Measurements from ENCODE around the gene HPS5.

The HPS5 gene

GRCh38 chr11:18321969-18322711, at the start of gene HPS5, which contains the start of gene GTF2H1:
Gene HPS5 (minus strand): TSS chr11:18322140. CDS start chr11:18317858, 4,282 bp downstream.
Gene GTF2H1 (plus strand): TSS chr11:18322567. CDS start chr11:18333075, 10,508 bp downstream.
- peak; percentile 99 for DNase-seq (ENCODE audit: low read depth)
- H3K4me3 ChIP-seq (ENCODE audit: control insufficient read depth, low read depth, low read length), result peak within 1 kb of the TSS; percentile 78
- no peak for TF ChIP-seq CTCF (conservative IDR thresholded peaks at IDR 0.05; ENCODE audit: control insufficient read depth, insufficient read depth, low read depth, low read length)

- no peak for TF ChIP-seq CTCF (conservative IDR thresholded peaks at IDR 0.05; ENCODE audit: control insufficient read depth, insufficient read depth, low read depth, low read length)
- no peak overlapping the region for H3K4me3 ChIP-seq (ENCODE audit: control insufficient read depth, low read depth, low read length)
- DNase-seq (ENCODE audit: low read depth), result no peak
Measured at GRCh38 chr11:18371279-18371678, 49.3 kb upstream of the HPS5 start.

- no peak for TF ChIP-seq CTCF (conservative IDR thresholded peaks at IDR 0.05; ENCODE audit: control insufficient read depth, insufficient read depth, low read depth, low read length)
- no peak for DNase-seq (ENCODE audit: low read depth)
- H3K4me3 ChIP-seq (ENCODE audit: control insufficient read depth, low read depth, low read length), result no peak overlapping the region
Measured at GRCh38 chr11:18369398-18369797, 47.5 kb upstream of the HPS5 start.

GRCh38 chr11:18368221-18368620, 46.3 kb upstream of the HPS5 start:
- no peak overlapping the region for H3K4me3 ChIP-seq (ENCODE audit: control insufficient read depth, low read depth, low read length)
- no peak for TF ChIP-seq CTCF (conservative IDR thresholded peaks at IDR 0.05; ENCODE audit: control insufficient read depth, insufficient read depth, low read depth, low read length)
- peak; percentile 34 for DNase-seq (ENCODE audit: low read depth)

GRCh38 chr11:18367431-18367830, 45.5 kb upstream of the HPS5 start:
- DNase-seq (ENCODE audit: low read depth), result peak; percentile 26
- TF ChIP-seq CTCF (conservative IDR thresholded peaks at IDR 0.05; ENCODE audit: control insufficient read depth, insufficient read depth, low read depth, low read length), result no peak

GRCh38 chr11:18366286-18366685, 44.3 kb upstream of the HPS5 start:
- TF ChIP-seq CTCF (conservative IDR thresholded peaks at IDR 0.05; ENCODE audit: control insufficient read depth, insufficient read depth, low read depth, low read length), result no peak
- DNase-seq (ENCODE audit: low read depth), result no peak

More at GRCh38 chr11:18367431-18367830, 45.5 kb upstream of the HPS5 start:
- no peak overlapping the region for H3K4me3 ChIP-seq (ENCODE audit: control insufficient read depth, low read depth, low read length)

More at GRCh38 chr11:18366286-18366685, 44.3 kb upstream of the HPS5 start:
- no peak overlapping the region for H3K4me3 ChIP-seq (ENCODE audit: control insufficient read depth, low read depth, low read length)

All from fibroblast of mammary gland (primary cell).